Activated naive CD4-positive, alpha-beta T cell treated with anti-CD3 and anti-CD28 coated beads for 36 hours (primary cell): ENCODE results near the gene YIPF5. TPM values are rescaled to one million over a fixed set of nuclear protein-coding genes. Genes with fewer than 3 reads are reported as not detected.
A peak's percentile ranks its signal among the peaks of the same experiment; 100 is the strongest.

ENCODE experiments used
- CTCF ChIA-PET: fragments of 350-600 bp; sonication (Branson Sonifier 250); formaldehyde crosslinking; loops from one replicate; lab custom pipeline; 2021; ENCODE audit warnings: antibody characterized with exemption; lab: Charles Lee
- DNase-seq: peaks from one replicate; pipeline ENCODE4 v3.0.0-alpha.2; 2020
- H3K27ac Mint-ChIP-seq: one replicate; pipeline ENCODE4 v1.8.0; 2021; ENCODE audit warnings: mild to moderate bottlenecking, mixed read lengths
- H3K27me3 Mint-ChIP-seq: one replicate; pipeline ENCODE4 v1.8.0; 2021; ENCODE audit warnings: low read depth, mixed read lengths
- H3K36me3 Mint-ChIP-seq: one replicate; pipeline ENCODE4 v1.8.0; 2021; ENCODE audit warnings: low read depth, mixed read lengths
- H3K4me1 Mint-ChIP-seq: one replicate; pipeline ENCODE4 v1.8.0; 2021; ENCODE audit warnings: low read depth, mixed read lengths
- H3K4me3 Mint-ChIP-seq: one replicate; pipeline ENCODE4 v1.8.0; 2021; ENCODE audit warnings: mild to moderate bottlenecking, moderate library complexity, mixed read lengths
- H3K9me3 Mint-ChIP-seq: one replicate; pipeline ENCODE4 v1.8.0; 2021; ENCODE audit warnings: mixed read lengths
- intact Hi-C: fragments of 100-400 bp; cut with micrococcal nuclease; formaldehyde crosslinking; loops from one replicate; pipeline ENCODE4 v1.15.1; 2023
- total RNA-seq, 2 experiments: library from RNA; stranded (reverse); gene quantifications; one replicate each; pipeline ENCODE4 v1.2.3, GENCODE V29; 2021

The YIPF5 gene
- total RNA-seq: 10 to 100 TPM; 31.2 to 33.3 TPM

- Mint-ChIP-seq H3K4me3 (peak within 1 kb of the TSS; percentile 91), H3K4me1 (peaks cover 39% of the 10 kb centered on the region), H3K27me3 (no peaks in the 10 kb centered on the region), H3K9me3 (no peaks in the 10 kb centered on the region), H3K36me3 (peaks cover 8% of the 10 kb centered on the region), H3K27ac (peak within 1 kb of the TSS; percentile 60)
- CTCF ChIA-PET: interaction anchor here (0.8 to 4.8 kb wide), 4 partner anchors 10 to 1168 kb away, joined by 3 to 40 read pairs (median 6); no protein-coding TSS in a partner anchor
- intact Hi-C loops: loop anchor here (1.0 to 2.0 kb wide), 4 partner anchors 22 to 1400 kb away; partner anchors contain the start of gene ARHGAP26
- peak; percentile 98 for DNase-seq
Measured at GRCh38 chr5:144170276-144171024, at the start of gene YIPF5, which contains the start of gene KCTD16. TSS of gene YIPF5 (minus strand) at chr5:144170659. CDS start at chr5:144169955, 704 bp downstream. TSS of gene KCTD16 (plus strand) at chr5:144170873.

- Mint-ChIP-seq H3K36me3 (no peaks in the 10 kb centered on the region), H3K27me3 (peaks cover 5% of the 10 kb centered on the region), H3K4me3 (no peak overlapping the region), H3K9me3 (no peaks in the 10 kb centered on the region), H3K4me1 (no peaks in the 10 kb centered on the region), H3K27ac (no peak overlapping the region)
- DNase-seq: no peak
- CTCF ChIA-PET: no interaction called here
- intact Hi-C loops: no loop called here
Measured at GRCh38 chr5:144219869-144220268, 49.4 kb upstream of the YIPF5 start.

GRCh38 chr5:144210655-144211054 is 40.2 kb upstream of the YIPF5 start:
- intact Hi-C loops: no loop called here
- no peak for DNase-seq
- Mint-ChIP-seq H3K27me3 (peaks cover 32% of the 10 kb centered on the region), H3K27ac (no peak overlapping the region), H3K4me1 (peaks cover under 1% of the 10 kb centered on the region), H3K4me3 (no peak overlapping the region), H3K9me3 (no peaks in the 10 kb centered on the region), H3K36me3 (no peaks in the 10 kb centered on the region)
- CTCF ChIA-PET: no interaction called here

DNA sequence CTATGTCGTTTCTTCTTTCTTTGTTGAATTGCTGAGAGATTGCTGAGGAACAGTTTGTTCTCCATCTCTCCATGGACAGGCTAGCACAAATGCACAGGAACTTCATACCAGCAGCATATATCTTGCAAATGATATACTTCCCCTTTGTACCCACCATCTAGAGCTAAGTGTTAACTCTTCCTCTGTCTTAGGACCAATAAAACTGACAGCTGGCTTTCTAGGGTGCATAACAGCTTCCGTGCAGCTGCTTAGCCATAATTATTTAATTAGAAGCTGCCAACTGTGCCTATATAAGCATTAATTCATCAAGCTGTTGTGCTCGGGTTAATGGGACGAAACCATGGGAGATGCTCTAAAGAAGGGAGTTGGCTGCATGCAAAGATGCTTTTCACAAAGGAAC is 38.9 kb upstream of the YIPF5 start:
- intact Hi-C loops: loop anchor here (5.0 to 10.0 kb wide), 2 partner anchors 1028 to 1915 kb away; no protein-coding TSS in a partner anchor
- Mint-ChIP-seq H3K27ac (no peak overlapping the region), H3K4me1 (peaks cover 7% of the 10 kb centered on the region), H3K27me3 (peaks cover 42% of the 10 kb centered on the region), H3K36me3 (no peaks in the 10 kb centered on the region), H3K4me3 (no peak overlapping the region), H3K9me3 (no peaks in the 10 kb centered on the region)
- DNase-seq: no peak
- CTCF ChIA-PET: interaction anchor here (0.8 kb wide), 1 partner anchor 1616 kb away, joined by 3 read pairs; no protein-coding TSS in a partner anchor

- H3K4me3 Mint-ChIP-seq: no peak overlapping the region
- intact Hi-C loops: loop anchor here (5.0 to 10.0 kb wide), 2 partner anchors 1029 to 1917 kb away; no protein-coding TSS in a partner anchor
- no peak overlapping the region for H3K27ac Mint-ChIP-seq
- H3K36me3 Mint-ChIP-seq: no peaks in the 10 kb centered on the region
- peaks cover 10% of the 10 kb centered on the region for H3K4me1 Mint-ChIP-seq
- H3K9me3 Mint-ChIP-seq: no peaks in the 10 kb centered on the region
- CTCF ChIA-PET: interaction anchor here (0.8 to 1.5 kb wide), 3 partner anchors 997 to 1618 kb away, joined by 3 to 4 read pairs (median 3); no protein-coding TSS in a partner anchor
- H3K27me3 Mint-ChIP-seq: peaks cover 38% of the 10 kb centered on the region
- no peak for DNase-seq
Measured at GRCh38 chr5:144207875-144208444, 37.5 kb upstream of the YIPF5 start.

DNA sequence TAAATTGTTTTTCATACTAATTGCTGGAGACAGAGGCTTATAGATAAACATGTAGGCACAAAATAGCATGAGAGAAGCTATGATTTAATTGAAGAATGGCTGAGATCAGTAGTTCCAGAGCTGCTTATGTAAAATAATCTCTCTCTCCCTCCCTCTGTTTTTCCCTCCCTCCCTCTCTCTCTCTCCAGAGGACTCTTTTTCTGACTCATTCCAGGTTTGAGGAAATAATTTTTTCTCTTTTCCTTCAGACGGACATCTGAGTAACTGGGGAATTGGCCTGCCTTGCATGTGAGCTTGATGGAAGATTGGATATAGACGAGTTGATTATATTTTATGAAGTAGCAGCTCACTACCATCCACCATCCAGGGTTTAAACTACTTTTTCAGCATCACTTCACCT is 35.7 kb upstream of the YIPF5 start:
- Mint-ChIP-seq H3K9me3 (no peaks in the 10 kb centered on the region), H3K27me3 (peaks cover 38% of the 10 kb centered on the region), H3K4me3 (no peak overlapping the region), H3K4me1 (peaks cover 17% of the 10 kb centered on the region), H3K36me3 (no peaks in the 10 kb centered on the region), H3K27ac (no peak overlapping the region)
- CTCF ChIA-PET: interaction anchor here (0.6 to 3.2 kb wide), 4 partner anchors 18 to 1748 kb away, joined by 3 to 15 read pairs (median 4); no protein-coding TSS in a partner anchor
- DNase-seq: no peak
- intact Hi-C loops: loop anchor here (5.0 to 10.0 kb wide), 2 partner anchors 1031 to 1919 kb away; no protein-coding TSS in a partner anchor

GRCh38 chr5:144205141-144205551 is 34.7 kb upstream of the YIPF5 start:
- Mint-ChIP-seq H3K27me3 (peaks cover 38% of the 10 kb centered on the region), H3K4me3 (no peak overlapping the region), H3K36me3 (no peaks in the 10 kb centered on the region), H3K9me3 (no peaks in the 10 kb centered on the region), H3K4me1 (peaks cover 17% of the 10 kb centered on the region), H3K27ac (no peak overlapping the region)
- intact Hi-C loops: loop anchor here (5.0 to 10.0 kb wide), 2 partner anchors 1032 to 1920 kb away; no protein-coding TSS in a partner anchor
- CTCF ChIA-PET: interaction anchor here (1.2 to 3.2 kb wide), 3 partner anchors 12 to 1620 kb away, joined by 3 to 15 read pairs (median 12); no protein-coding TSS in a partner anchor
- DNase-seq: no peak

GRCh38 chr5:144203750-144204596 is 33.5 kb upstream of the YIPF5 start:
- no peak overlapping the region for H3K4me3 Mint-ChIP-seq
- CTCF ChIA-PET: interaction anchor here (0.6 to 3.2 kb wide), 22 partner anchors 8 to 1927 kb away, joined by 3 to 15 read pairs (median 3); no protein-coding TSS in a partner anchor
- intact Hi-C loops: loop anchor here (1.0 to 10.0 kb wide), 4 partner anchors 1478 to 1921 kb away; no protein-coding TSS in a partner anchor
- H3K27ac Mint-ChIP-seq: no peak overlapping the region
- H3K9me3 Mint-ChIP-seq: no peaks in the 10 kb centered on the region
- no peaks in the 10 kb centered on the region for H3K36me3 Mint-ChIP-seq
- peaks cover 17% of the 10 kb centered on the region for H3K4me1 Mint-ChIP-seq
- DNase-seq: peak; percentile 65
- H3K27me3 Mint-ChIP-seq: peaks cover 38% of the 10 kb centered on the region

DNA sequence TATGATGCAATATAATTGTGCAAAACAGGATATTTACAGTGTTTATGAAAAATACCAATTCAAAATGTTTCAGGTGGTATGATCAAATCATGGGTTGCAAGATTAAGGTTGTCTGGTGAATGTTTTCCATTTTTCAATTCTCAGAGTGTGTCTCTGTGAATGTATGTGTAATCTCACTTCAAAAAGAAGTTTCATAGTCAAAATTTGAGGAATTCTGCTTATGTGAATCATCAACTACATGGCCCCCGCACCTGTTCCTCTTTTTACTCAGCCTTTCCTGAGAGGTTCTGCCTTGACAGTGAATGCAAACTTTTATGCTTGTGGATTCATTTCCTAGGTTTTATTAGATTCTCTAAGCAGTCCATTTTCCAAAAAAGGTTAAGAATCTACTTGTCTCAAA is 32.3 kb upstream of the YIPF5 start:
- H3K4me3 Mint-ChIP-seq: no peak overlapping the region
- DNase-seq: no peak
- CTCF ChIA-PET: interaction anchor here (0.9 to 1.1 kb wide), 3 partner anchors 9 to 280 kb away, joined by 3 read pairs; no protein-coding TSS in a partner anchor
- H3K27me3 Mint-ChIP-seq: peaks cover 31% of the 10 kb centered on the region
- no peak overlapping the region for H3K27ac Mint-ChIP-seq
- no peaks in the 10 kb centered on the region for H3K36me3 Mint-ChIP-seq
- peaks cover 17% of the 10 kb centered on the region for H3K4me1 Mint-ChIP-seq
- no peaks in the 10 kb centered on the region for H3K9me3 Mint-ChIP-seq
- intact Hi-C loops: loop anchor here (1.0 to 10.0 kb wide), 4 partner anchors 1480 to 1922 kb away; no protein-coding TSS in a partner anchor

DNA sequence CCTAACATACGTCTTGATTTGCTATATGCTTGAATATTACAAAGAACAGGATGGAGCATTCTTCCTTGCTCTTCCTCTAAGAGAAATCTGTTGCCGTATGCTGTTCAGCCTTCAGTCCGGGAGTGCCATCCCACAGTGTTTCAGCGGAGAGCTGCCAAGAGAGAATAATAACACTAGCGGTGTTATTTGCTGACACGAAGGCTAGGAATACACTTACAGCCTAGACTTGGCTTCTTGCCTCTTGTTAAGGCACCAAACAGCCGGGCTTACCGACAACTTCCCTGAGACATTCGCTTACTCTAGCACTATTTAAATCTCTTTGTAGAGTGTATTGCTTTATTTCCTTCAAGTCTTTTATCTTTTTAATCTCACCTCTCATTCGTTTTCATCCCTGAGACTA is 31.6 kb upstream of the YIPF5 start:
- Mint-ChIP-seq H3K27me3 (peaks cover 25% of the 10 kb centered on the region), H3K4me3 (no peak overlapping the region), H3K9me3 (no peaks in the 10 kb centered on the region), H3K27ac (no peak overlapping the region), H3K4me1 (peaks cover 17% of the 10 kb centered on the region), H3K36me3 (no peaks in the 10 kb centered on the region)
- DNase-seq: no peak
- CTCF ChIA-PET: no interaction called here
- intact Hi-C loops: loop anchor here (5.0 to 10.0 kb wide), 2 partner anchors 1480 to 1923 kb away; no protein-coding TSS in a partner anchor

DNA sequence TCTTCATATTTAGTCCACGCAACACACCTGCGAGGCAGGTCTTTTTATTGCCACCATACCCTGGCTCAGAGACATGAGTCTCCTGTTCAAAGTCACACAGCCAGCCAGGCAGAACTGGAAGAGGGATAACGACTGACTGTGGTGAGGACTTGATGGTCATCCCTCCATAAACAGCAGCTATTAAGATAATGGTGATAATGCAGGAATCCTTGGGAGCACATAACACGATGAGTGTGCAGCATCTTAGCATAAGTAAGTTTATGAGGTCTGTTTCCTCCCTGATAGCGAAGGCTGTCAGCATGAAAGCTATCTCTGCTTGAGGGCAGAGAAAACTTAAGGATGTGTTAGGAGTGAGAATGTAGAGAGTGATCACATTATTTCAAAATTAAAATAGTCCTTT is 31.1 kb upstream of the YIPF5 start:
- CTCF ChIA-PET: no interaction called here
- H3K27ac Mint-ChIP-seq: no peak overlapping the region
- H3K36me3 Mint-ChIP-seq: no peaks in the 10 kb centered on the region
- no peak overlapping the region for H3K4me3 Mint-ChIP-seq
- peaks cover 17% of the 10 kb centered on the region for H3K4me1 Mint-ChIP-seq
- intact Hi-C loops: loop anchor here (5.0 to 10.0 kb wide), 2 partner anchors 1481 to 1923 kb away; no protein-coding TSS in a partner anchor
- DNase-seq: no peak
- H3K9me3 Mint-ChIP-seq: no peaks in the 10 kb centered on the region
- peaks cover 21% of the 10 kb centered on the region for H3K27me3 Mint-ChIP-seq
